NCI-H82 treated with DMSO at 0.1 percent for 48 hours (cell line): Measurements from ENCODE around the gene MYO5A.
A peak's percentile ranks its signal among the peaks of the same experiment; 100 is the strongest.
"Not testable (repeated sequence)": the region's sequence is repeated elsewhere in the genome, so short reads cannot be mapped to it uniquely, and the experiment has no call there.

ENCODE experiments used
- DNase-seq: peaks from one replicate; lab custom pipeline; 2025; ENCODE audit not compliant: unreplicated experiment; lab: John Stamatoyannopoulos, UW

The MYO5A gene

GRCh38 chr15:52466134-52466701 is 62.5 kb downstream of the MYO5A start:
- DNase-seq = no peak

- DNase-seq = no peak
Measured at GRCh38 chr15:52464478-52464877, 64.2 kb downstream of the MYO5A start.

GRCh38 chr15:52464040-52464439 is 64.6 kb downstream of the MYO5A start:
- no peak for DNase-seq

GRCh38 chr15:52463638-52464037 is 65.0 kb downstream of the MYO5A start:
- DNase-seq = no peak

GRCh38 chr15:52462806-52463360 is 65.8 kb downstream of the MYO5A start:
- no peak for DNase-seq

- not testable (repeated sequence) for DNase-seq
Measured at GRCh38 chr15:52459701-52460100, 69.0 kb downstream of the MYO5A start.

- DNase-seq = not testable (repeated sequence)
Measured at GRCh38 chr15:52459265-52459664, 69.4 kb downstream of the MYO5A start.

- no peak for DNase-seq
Measured at GRCh38 chr15:52448011-52448890, 80.4 kb downstream of the MYO5A start.

GRCh38 chr15:52445954-52446353 is 82.7 kb downstream of the MYO5A start:
- DNase-seq = no peak

GRCh38 chr15:52445553-52445952 is 83.1 kb downstream of the MYO5A start:
- no peak for DNase-seq

GRCh38 chr15:52443205-52443604 is 85.5 kb downstream of the MYO5A start:
- not testable (repeated sequence) for DNase-seq

- no peak for DNase-seq
Measured at GRCh38 chr15:52441841-52442240, 86.8 kb downstream of the MYO5A start.

- DNase-seq = no peak
Measured at GRCh38 chr15:52440946-52441345, 87.7 kb downstream of the MYO5A start.

- DNase-seq = no peak
Measured at GRCh38 chr15:52440414-52440813, 88.3 kb downstream of the MYO5A start.

- DNase-seq = no peak
Measured at GRCh38 chr15:52439470-52439869, 89.2 kb downstream of the MYO5A start.

- DNase-seq = not testable (repeated sequence)
Measured at GRCh38 chr15:52439042-52439441, 89.6 kb downstream of the MYO5A start.

GRCh38 chr15:52438047-52438446 is 90.6 kb downstream of the MYO5A start:
- DNase-seq = no peak

GRCh38 chr15:52437646-52438045 is 91.0 kb downstream of the MYO5A start:
- no peak for DNase-seq

GRCh38 chr15:52436981-52437380 is 91.7 kb downstream of the MYO5A start:
- peak; percentile 29 for DNase-seq

GRCh38 chr15:52434885-52435284 is 93.8 kb downstream of the MYO5A start:
- DNase-seq = no peak

GRCh38 chr15:52428297-52428696 is 100.4 kb downstream of the MYO5A start:
- DNase-seq = no peak

- peak; percentile 37 for DNase-seq
Measured at GRCh38 chr15:52427804-52428203, 100.9 kb downstream of the MYO5A start.
